Endodermal cell (in vitro differentiated cells): ENCODE measurements around the gene NOS1. TPM values are rescaled to one million over a fixed set of nuclear protein-coding genes. Genes with fewer than 3 reads are reported as not detected.

Source experiments
- DNase-seq: peaks from one replicate; pipeline ENCODE4 v3.0.0-alpha.2; 2017
- H3K27ac ChIP-seq: 2 replicates; pipeline ENCODE4 v1.5.1; 2013; ENCODE audit warnings: mild to moderate bottlenecking, low read depth, low read length, moderate library complexity
- H3K27me3 ChIP-seq: 2 replicates; pipeline ENCODE4 v1.6.1; 2013; ENCODE audit warnings: mild to moderate bottlenecking, low read length, moderate library complexity; ENCODE audit not compliant: insufficient read depth, control insufficient read depth, poor library complexity, severe bottlenecking
- H3K36me3 ChIP-seq: 2 replicates; pipeline ENCODE4 v1.7.0; 2013; ENCODE audit warnings: mild to moderate bottlenecking, low read length, moderate library complexity; ENCODE audit not compliant: control insufficient read depth, insufficient read depth
- H3K4me1 ChIP-seq: one replicate; pipeline ENCODE4 v1.7.0; 2013; ENCODE audit warnings: low read length; ENCODE audit not compliant: control insufficient read depth, insufficient read depth
- H3K4me3 ChIP-seq: 2 replicates; pipeline ENCODE4 v1.5.1; 2013; ENCODE audit warnings: mild to moderate bottlenecking, low read length, moderate library complexity
- H3K9ac ChIP-seq: 2 replicates; pipeline ENCODE4 v1.6.1; 2013; ENCODE audit warnings: mild to moderate bottlenecking, low read length, moderate library complexity; ENCODE audit not compliant: poor library complexity, severe bottlenecking; ENCODE audit errors: extremely low read depth
- H3K9me3 ChIP-seq: 2 replicates; pipeline ENCODE4 v1.6.1; 2013; ENCODE audit warnings: mild to moderate bottlenecking, low read length, moderate library complexity; ENCODE audit not compliant: control insufficient read depth
- H3K27ac Mint-ChIP-seq: 2 replicates; pipeline ENCODE4 v1.8.0; 2020; ENCODE audit warnings: mixed read lengths
- H3K27me3 Mint-ChIP-seq: 2 replicates; pipeline ENCODE4 v1.8.0; 2021; ENCODE audit warnings: mild to moderate bottlenecking, mixed read lengths; ENCODE audit not compliant: insufficient read depth
- H3K36me3 Mint-ChIP-seq: 2 replicates; pipeline ENCODE4 v1.8.0; 2020; ENCODE audit warnings: low read depth, mixed read lengths
- H3K4me1 Mint-ChIP-seq: 2 replicates; pipeline ENCODE4 v1.8.0; 2020; ENCODE audit warnings: mixed read lengths
- H3K4me3 Mint-ChIP-seq: 2 replicates; pipeline ENCODE4 v1.8.0; 2020; ENCODE audit warnings: mild to moderate bottlenecking, moderate library complexity, mixed read lengths
- H3K9me3 Mint-ChIP-seq: 2 replicates; pipeline ENCODE4 v1.8.0; 2020; ENCODE audit warnings: mild to moderate bottlenecking, mixed read lengths
- CTCF ChIP-seq: fragments of 200-600 bp; sonication (generic); conservative IDR thresholded peaks from 2 replicates; pipeline ENCODE4 v1.5.0; 2021; ENCODE audit warnings: antibody characterized with exemption, mild to moderate bottlenecking
- WGBS, 2 experiments: methylation state at CpG; one replicate each; pipeline versions ENCODE4 v1.1.5 to v1.1.7; 2013; ENCODE audit warnings: missing lambda C conversion rate in 2 of 2, mixed read lengths in 1 of 2; ENCODE audit not compliant: insufficient coverage in 1 of 2, insufficient read length in 1 of 2; 5-methylcytosine and 5-hydroxymethylcytosine counted together
- total RNA-seq, 2 donors: library from RNA; stranded (reverse); fragmentation: NEBNext Ultra II Directional in 1 of 2; extraction: Animal tissue kit (Norgen Biotek cat#: 25700) in 1 of 2; gene quantifications; 2 replicates in 1 of 2; 3 replicates in 1 of 2; pipeline ENCODE4 v1.2.1, GENCODE V29; 2021

Gene NOS1
- total RNA-seq, 2 donors from 2014 or later = 0.33 to 0.88 TPM

GRCh38 chr12:117210266-117210918, 151.0 kb downstream of the NOS1 start:
- H3K27me3 ChIP-seq = no peaks in the 10 kb centered on the region
- no peak for DNase-seq
- Mint-ChIP-seq H3K4me1 (no peaks in the 10 kb centered on the region), H3K27me3 (no peaks in the 10 kb centered on the region), H3K4me3 (no peak overlapping the region), H3K36me3 (no peaks in the 10 kb centered on the region), H3K27ac (no peak overlapping the region), H3K9me3 (no peaks in the 10 kb centered on the region)
- no peak overlapping the region for H3K9ac ChIP-seq
- H3K27ac ChIP-seq = no peak overlapping the region
- no peaks in the 10 kb centered on the region for H3K4me1 ChIP-seq
- TF ChIP-seq CTCF = no peak
- H3K4me3 ChIP-seq = no peak overlapping the region
- no peaks in the 10 kb centered on the region for H3K9me3 ChIP-seq
- no peaks in the 10 kb centered on the region for H3K36me3 ChIP-seq
- WGBS, 2 experiments = 93 to 94% methylated on average over 6 of the region's 6 CpGs

- Histone ChIP-seq H3K4me3 (no peak overlapping the region), H3K9ac (no peak overlapping the region), H3K9me3 (no peaks in the 10 kb centered on the region), H3K36me3 (no peaks in the 10 kb centered on the region), H3K4me1 (no peaks in the 10 kb centered on the region), H3K27me3 (no peaks in the 10 kb centered on the region), H3K27ac (no peak overlapping the region)
- Mint-ChIP-seq H3K27ac (no peak overlapping the region), H3K4me1 (no peaks in the 10 kb centered on the region), H3K4me3 (no peak overlapping the region), H3K36me3 (no peaks in the 10 kb centered on the region), H3K9me3 (no peaks in the 10 kb centered on the region), H3K27me3 (no peaks in the 10 kb centered on the region)
- no peak for TF ChIP-seq CTCF
- WGBS, 2 experiments = 90 to 93% methylated on average over 3 of the region's 3 CpGs
- no peak for DNase-seq
Observed at GRCh38 chr12:117209626-117210025, 151.8 kb downstream of the NOS1 start.

DNA sequence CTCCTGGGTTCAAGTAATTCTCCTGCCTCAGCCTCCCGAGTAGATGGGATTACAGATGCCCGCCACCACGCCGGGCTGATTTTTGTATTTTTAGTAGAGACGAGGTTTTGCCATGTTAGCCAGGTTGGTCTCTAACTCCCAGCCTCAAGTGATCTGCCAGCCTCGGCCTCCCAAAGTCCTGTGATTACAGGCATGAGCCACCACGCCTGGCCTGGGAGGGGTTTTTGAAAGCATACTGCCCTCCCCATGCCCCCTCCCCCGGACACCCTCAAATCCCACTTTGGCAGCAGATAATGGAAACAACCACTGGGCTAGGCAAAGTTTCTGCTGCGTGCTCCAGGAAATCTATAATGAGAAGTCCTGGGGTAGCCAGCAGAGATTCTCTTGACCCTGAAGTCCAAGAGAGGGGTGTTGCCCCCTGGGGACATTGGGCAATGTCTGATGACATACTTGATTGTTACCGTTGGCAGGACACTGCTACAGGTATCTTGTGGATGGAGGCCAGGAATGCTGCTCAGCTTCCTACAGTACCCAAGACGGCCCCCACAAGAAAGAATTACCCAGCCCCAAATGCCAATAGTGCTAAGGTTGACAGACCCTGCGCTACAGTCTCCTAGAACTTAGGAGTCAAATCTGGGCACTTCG, 152.5 kb downstream of the NOS1 start:
- no peaks in the 10 kb centered on the region for H3K27me3 ChIP-seq
- no peak for DNase-seq
- Mint-ChIP-seq H3K27me3 (no peaks in the 10 kb centered on the region), H3K36me3 (no peaks in the 10 kb centered on the region), H3K4me3 (no peak overlapping the region), H3K9me3 (no peaks in the 10 kb centered on the region), H3K4me1 (no peaks in the 10 kb centered on the region), H3K27ac (no peak overlapping the region)
- H3K9me3 ChIP-seq = no peaks in the 10 kb centered on the region
- no peak overlapping the region for H3K4me3 ChIP-seq
- no peak for TF ChIP-seq CTCF
- H3K9ac ChIP-seq = no peak overlapping the region
- no peaks in the 10 kb centered on the region for H3K36me3 ChIP-seq
- H3K27ac ChIP-seq = no peak overlapping the region
- no peaks in the 10 kb centered on the region for H3K4me1 ChIP-seq
- 90 to 97% methylated on average over 10 to 13 of the region's 13 CpGs for WGBS, 2 experiments
